Measurements from ENCODE around the gene SLC39A6.

DNA sequence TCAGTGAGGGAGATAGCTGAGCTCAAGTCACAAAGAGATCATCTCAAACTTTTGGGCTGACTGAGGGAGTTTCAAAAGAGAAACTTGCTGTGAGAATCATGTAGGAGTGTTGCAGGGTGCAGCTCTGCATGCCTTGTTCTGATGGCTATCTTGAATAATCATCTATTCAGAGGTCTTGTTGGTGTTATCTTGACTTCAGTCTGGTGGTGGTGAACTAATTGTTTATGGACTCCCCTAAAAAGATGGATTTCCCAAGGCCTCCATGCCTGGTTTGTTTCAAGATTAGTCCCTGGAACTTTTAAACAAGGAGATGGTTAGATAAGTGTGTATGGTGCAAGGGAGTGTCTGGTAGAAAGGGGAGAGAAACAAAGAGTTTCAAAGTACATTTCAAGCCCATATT is 29.8 kb downstream of the SLC39A6 start:
- no peak for TF ChIP-seq EZH2 (IDR thresholded peaks at IDR 0.05; ENCODE audit: borderline replicate concordance)
- TF ChIP-seq, protein P1, sequence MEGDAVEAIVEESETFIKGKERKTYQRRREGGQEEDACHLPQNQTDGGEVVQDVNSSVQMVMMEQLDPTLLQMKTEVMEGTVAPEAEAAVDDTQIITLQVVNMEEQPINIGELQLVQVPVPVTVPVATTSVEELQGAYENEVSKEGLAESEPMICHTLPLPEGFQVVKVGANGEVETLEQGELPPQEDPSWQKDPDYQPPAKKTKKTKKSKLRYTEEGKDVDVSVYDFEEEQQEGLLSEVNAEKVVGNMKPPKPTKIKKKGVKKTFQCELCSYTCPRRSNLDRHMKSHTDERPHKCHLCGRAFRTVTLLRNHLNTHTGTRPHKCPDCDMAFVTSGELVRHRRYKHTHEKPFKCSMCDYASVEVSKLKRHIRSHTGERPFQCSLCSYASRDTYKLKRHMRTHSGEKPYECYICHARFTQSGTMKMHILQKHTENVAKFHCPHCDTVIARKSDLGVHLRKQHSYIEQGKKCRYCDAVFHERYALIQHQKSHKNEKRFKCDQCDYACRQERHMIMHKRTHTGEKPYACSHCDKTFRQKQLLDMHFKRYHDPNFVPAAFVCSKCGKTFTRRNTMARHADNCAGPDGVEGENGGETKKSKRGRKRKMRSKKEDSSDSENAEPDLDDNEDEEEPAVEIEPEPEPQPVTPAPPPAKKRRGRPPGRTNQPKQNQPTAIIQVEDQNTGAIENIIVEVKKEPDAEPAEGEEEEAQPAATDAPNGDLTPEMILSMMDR (IDR thresholded peaks at IDR 0.05; ENCODE audit: poor library complexity) = no peak
- no peak for TF ChIP-seq EZH2phosphoT487 (IDR thresholded peaks at IDR 0.05; ENCODE audit: low read depth, severe bottlenecking, unreplicated experiment)
